ENCODE measurements around the gene ASCL5.

Gene ASCL5

DNA sequence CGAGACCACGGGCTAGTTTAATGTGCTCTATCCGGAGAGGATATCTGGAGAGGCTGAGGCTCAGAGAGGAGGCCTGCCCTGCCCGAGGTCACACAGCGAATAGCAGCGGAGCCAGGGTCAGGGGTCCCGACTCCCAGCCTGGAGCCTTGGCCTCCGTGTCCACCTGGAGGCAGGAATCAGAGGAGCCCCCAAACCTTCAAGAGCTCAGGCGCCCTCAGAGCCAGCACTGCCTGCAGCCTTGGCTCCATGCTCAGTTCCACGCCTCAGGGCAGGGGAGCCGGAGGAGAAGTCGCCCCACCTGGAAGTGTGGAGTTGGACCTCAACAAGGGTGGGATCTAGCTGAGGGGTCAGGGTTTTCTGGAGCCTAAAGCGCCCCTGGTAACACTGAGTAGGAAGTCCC lies 2.0 kb upstream of the ASCL5 start:
- Histone ChIP-seq H3K9me3 (ENCODE audit: control insufficient read depth, low read length) (no peaks in the 10 kb centered on the region), H3K36me3 (ENCODE audit: control insufficient read depth, insufficient read depth, low read length) (no peaks in the 10 kb centered on the region), H3K4me2 (ENCODE audit: low read length) (no peak overlapping the region), H3K79me2 (no peaks in the 10 kb centered on the region), H2AFZ (no peak overlapping the region), H3K9ac (no peak overlapping the region), H3K27ac (no peak overlapping the region), H3K4me3 (ENCODE audit: low read depth, low read length) (no peak overlapping the region), H3K27me3 (ENCODE audit: control insufficient read depth, insufficient read depth, low read length) (no peaks in the 10 kb centered on the region), H3K4me1 (no peaks in the 10 kb centered on the region)
- TF ChIP-seq, protein P1, sequence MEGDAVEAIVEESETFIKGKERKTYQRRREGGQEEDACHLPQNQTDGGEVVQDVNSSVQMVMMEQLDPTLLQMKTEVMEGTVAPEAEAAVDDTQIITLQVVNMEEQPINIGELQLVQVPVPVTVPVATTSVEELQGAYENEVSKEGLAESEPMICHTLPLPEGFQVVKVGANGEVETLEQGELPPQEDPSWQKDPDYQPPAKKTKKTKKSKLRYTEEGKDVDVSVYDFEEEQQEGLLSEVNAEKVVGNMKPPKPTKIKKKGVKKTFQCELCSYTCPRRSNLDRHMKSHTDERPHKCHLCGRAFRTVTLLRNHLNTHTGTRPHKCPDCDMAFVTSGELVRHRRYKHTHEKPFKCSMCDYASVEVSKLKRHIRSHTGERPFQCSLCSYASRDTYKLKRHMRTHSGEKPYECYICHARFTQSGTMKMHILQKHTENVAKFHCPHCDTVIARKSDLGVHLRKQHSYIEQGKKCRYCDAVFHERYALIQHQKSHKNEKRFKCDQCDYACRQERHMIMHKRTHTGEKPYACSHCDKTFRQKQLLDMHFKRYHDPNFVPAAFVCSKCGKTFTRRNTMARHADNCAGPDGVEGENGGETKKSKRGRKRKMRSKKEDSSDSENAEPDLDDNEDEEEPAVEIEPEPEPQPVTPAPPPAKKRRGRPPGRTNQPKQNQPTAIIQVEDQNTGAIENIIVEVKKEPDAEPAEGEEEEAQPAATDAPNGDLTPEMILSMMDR (IDR thresholded peaks at IDR 0.05), result no peak

DNA sequence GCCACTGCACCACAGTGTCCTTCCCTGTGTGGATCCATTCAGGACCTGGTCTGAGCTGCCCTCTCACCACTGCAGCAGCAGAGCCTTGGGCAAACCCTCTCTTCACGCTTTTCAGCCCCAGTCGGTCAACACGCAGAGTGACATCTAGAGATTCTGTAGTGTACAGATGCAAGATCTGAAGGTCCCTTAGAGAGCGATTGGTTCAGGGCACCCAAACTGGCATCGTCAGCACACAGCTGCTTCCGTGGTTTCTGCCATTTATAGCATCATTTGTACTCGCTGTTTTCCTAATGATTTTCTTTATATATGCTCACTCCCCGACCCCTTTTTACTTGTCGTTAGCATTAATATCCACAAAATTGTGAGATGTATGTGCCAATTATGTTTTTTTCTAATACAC lies 1.5 kb upstream of the ASCL5 start:
- Histone ChIP-seq H3K4me2 (ENCODE audit: low read length) (no peak overlapping the region), H3K4me1 (no peaks in the 10 kb centered on the region), H3K27me3 (ENCODE audit: control insufficient read depth, insufficient read depth, low read length) (no peaks in the 10 kb centered on the region), H3K9me3 (ENCODE audit: control insufficient read depth, low read length) (no peaks in the 10 kb centered on the region), H3K27ac (no peak overlapping the region), H3K4me3 (ENCODE audit: low read depth, low read length) (no peak overlapping the region), H2AFZ (no peak overlapping the region), H3K9ac (no peak overlapping the region), H3K36me3 (ENCODE audit: control insufficient read depth, insufficient read depth, low read length) (no peaks in the 10 kb centered on the region), H3K79me2 (no peaks in the 10 kb centered on the region)
- TF ChIP-seq, protein P1 (IDR thresholded peaks at IDR 0.05), result no peak

DNA sequence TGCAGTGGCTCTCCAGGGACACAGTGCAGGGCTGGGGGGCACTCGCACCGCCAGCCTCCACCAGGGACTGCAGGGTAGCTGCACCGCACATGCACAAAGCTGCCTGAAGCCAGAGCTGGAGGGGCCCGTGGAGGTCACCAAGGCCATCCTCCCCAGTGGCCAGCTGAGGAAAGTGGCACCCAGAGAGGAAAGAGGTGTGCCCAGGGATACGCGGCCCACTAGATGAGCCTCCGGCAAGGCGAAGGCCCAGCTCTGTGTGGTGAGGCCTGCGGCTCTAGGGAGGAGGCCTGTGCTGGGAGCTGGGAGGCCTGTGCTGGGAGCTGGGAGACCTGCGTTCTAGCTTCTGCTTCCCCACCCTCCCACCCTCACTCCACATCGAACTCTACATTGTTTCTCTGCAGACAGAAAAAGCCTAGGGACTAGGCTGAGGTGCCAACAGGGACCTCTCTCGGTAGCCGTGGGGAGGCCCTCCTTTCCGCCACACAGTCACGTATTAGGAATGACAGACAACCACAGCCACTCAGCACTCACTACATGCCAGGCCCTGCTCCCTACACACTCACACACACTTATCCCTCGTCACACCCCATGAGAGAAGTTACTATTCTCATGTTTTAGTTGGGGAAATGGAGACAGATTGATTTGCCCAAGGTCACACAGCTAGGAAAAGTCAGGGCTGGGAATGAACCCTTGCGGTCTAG lies 921 bp upstream of the ASCL5 start:
- no peak overlapping the region for H2AFZ ChIP-seq
- H3K9ac ChIP-seq, result no peak overlapping the region
- H3K27ac ChIP-seq, result no peak overlapping the region
- H3K9me3 ChIP-seq (ENCODE audit: control insufficient read depth, low read length), result no peaks in the 10 kb centered on the region
- no peaks in the 10 kb centered on the region for H3K36me3 ChIP-seq (ENCODE audit: control insufficient read depth, insufficient read depth, low read length)
- TF ChIP-seq, protein P1 (IDR thresholded peaks at IDR 0.05), result no peak
- no peaks in the 10 kb centered on the region for H3K27me3 ChIP-seq (ENCODE audit: control insufficient read depth, insufficient read depth, low read length)
- H3K79me2 ChIP-seq, result no peaks in the 10 kb centered on the region
- no peak overlapping the region for H3K4me2 ChIP-seq (ENCODE audit: low read length)
- H3K4me1 ChIP-seq, result no peaks in the 10 kb centered on the region
- no peak overlapping the region for H3K4me3 ChIP-seq (ENCODE audit: low read depth, low read length)

- H3K9ac ChIP-seq, result no peak overlapping the region
- H2AFZ ChIP-seq, result no peak overlapping the region
- no peak overlapping the region for H3K4me3 ChIP-seq (ENCODE audit: low read depth, low read length)
- H3K27me3 ChIP-seq (ENCODE audit: control insufficient read depth, insufficient read depth, low read length), result peaks cover 5% of the 10 kb centered on the region
- H3K4me1 ChIP-seq, result no peaks in the 10 kb centered on the region
- H3K9me3 ChIP-seq (ENCODE audit: control insufficient read depth, low read length), result no peaks in the 10 kb centered on the region
- H3K79me2 ChIP-seq, result no peaks in the 10 kb centered on the region
- TF ChIP-seq, protein P1 (IDR thresholded peaks at IDR 0.05), result no peak
- H3K36me3 ChIP-seq (ENCODE audit: control insufficient read depth, insufficient read depth, low read length), result no peaks in the 10 kb centered on the region
- H3K27ac ChIP-seq, result no peak overlapping the region
- H3K4me2 ChIP-seq (ENCODE audit: low read length), result no peak overlapping the region
Observed at GRCh38 chr1:201126463-201126831, 537 bp downstream of the ASCL5 start.

- no peak overlapping the region for H2AFZ ChIP-seq
- no peak overlapping the region for H3K4me2 ChIP-seq (ENCODE audit: low read length)
- no peaks in the 10 kb centered on the region for H3K79me2 ChIP-seq
- H3K9me3 ChIP-seq (ENCODE audit: control insufficient read depth, low read length), result no peaks in the 10 kb centered on the region
- no peak overlapping the region for H3K27ac ChIP-seq
- TF ChIP-seq, protein P1 (IDR thresholded peaks at IDR 0.05), result no peak
- no peaks in the 10 kb centered on the region for H3K36me3 ChIP-seq (ENCODE audit: control insufficient read depth, insufficient read depth, low read length)
- H3K9ac ChIP-seq, result no peak overlapping the region
- H3K27me3 ChIP-seq (ENCODE audit: control insufficient read depth, insufficient read depth, low read length), result peaks cover 5% of the 10 kb centered on the region
- H3K4me1 ChIP-seq, result no peaks in the 10 kb centered on the region
- no peak overlapping the region for H3K4me3 ChIP-seq (ENCODE audit: low read depth, low read length)
Observed at GRCh38 chr1:201125800-201126199, 1.2 kb downstream of the ASCL5 start.

Measured in parathyroid adenoma (tissue), 2 donors.